B cell (primary cell): Measurements from ENCODE around the gene ZNHIT3. TPM values are rescaled to one million over a fixed set of nuclear protein-coding genes. Genes with fewer than 3 reads are reported as not detected.

Experiments used
- ATAC-seq: fragments of 200-7000 bp; cut with Tn5 transposase; one replicate; pipeline ENCODE4 v1.10.0; 2021; ENCODE audit warnings: low read depth, mild to moderate bottlenecking, moderate number of reproducible peaks, moderate library complexity
- CTCF ChIA-PET: fragments of 350-600 bp; sonication (Branson Sonifier 250); formaldehyde crosslinking; loops from one replicate; lab custom pipeline; 2021; ENCODE audit warnings: antibody characterized with exemption, inconsistent platforms; lab: Charles Lee
- POLR2A ChIA-PET: fragments of 350-600 bp; sonication (Branson Sonifier 250); formaldehyde crosslinking; loops from one replicate; lab custom pipeline; 2021; ENCODE audit warnings: antibody characterized with exemption; lab: Charles Lee
- DNase-seq: peaks from one replicate; pipeline ENCODE4 v3.0.0; 2013
- H2AFZ ChIP-seq: 2 replicates; pipeline ENCODE4 v1.6.1; 2012; ENCODE audit warnings: mild to moderate bottlenecking, low read depth, low read length; ENCODE audit not compliant: insufficient read depth, poor library complexity, severe bottlenecking
- H3K27ac ChIP-seq, 2 donors: 1 replicate in 1 of 2; 2 replicates in 1 of 2; pipeline ENCODE4 v1.5.1; 2012 to 2013; ENCODE audit warnings: low read length in 2 of 2, mild to moderate bottlenecking in 2 of 2, moderate library complexity in 1 of 2
- H3K27me3 ChIP-seq, 4 experiments: fragments of 200-600 bp in 1 of 4; sonication (generic) in 1 of 4; replicated peaks in 1 of 4; 1 replicate in 2 of 4; 2 replicates in 2 of 4; pipeline versions ENCODE4 v1.6.1 to v1.7.0; 2013 to 2016; ENCODE audit warnings: low read length in 3 of 4, mild to moderate bottlenecking in 2 of 4, mixed read lengths in 1 of 4, moderate library complexity in 1 of 4; ENCODE audit not compliant: insufficient read depth in 4 of 4, control insufficient read depth in 3 of 4; ENCODE audit errors: control extremely low read depth in 1 of 4
- H3K36me3 ChIP-seq, 2 experiments: replicated peaks in 1 of 2; 1 replicate in 1 of 2; 2 replicates in 1 of 2; pipeline versions ENCODE4 v1.6.1 to v1.7.1; 2013; ENCODE audit warnings: low read length in 1 of 2; ENCODE audit not compliant: insufficient read depth in 2 of 2, control insufficient read depth in 1 of 2; ENCODE audit errors: control extremely low read depth in 1 of 2, extremely low read depth in 1 of 2
- H3K4me1 ChIP-seq, 2 donors: fragments of 200-600 bp in 1 of 2; sonication (generic) in 1 of 2; 1 replicate in 1 of 2; 2 replicates in 1 of 2; pipeline versions ENCODE4 v1.5.1 to v1.6.1; 2013 to 2017; ENCODE audit warnings: low read length in 2 of 2; ENCODE audit not compliant: control insufficient read depth in 2 of 2, insufficient read depth in 2 of 2
- H3K4me2 ChIP-seq: replicated peaks from 2 replicates; pipeline ENCODE3; 2012; ENCODE audit warnings: mild to moderate bottlenecking, low read depth, low read length; ENCODE audit not compliant: poor library complexity, severe bottlenecking
- H3K4me3 ChIP-seq, 5 experiments: fragments of 200-600 bp in 1 of 5; sonication (generic) in 1 of 5; 1 replicate in 3 of 5; 2 replicates in 2 of 5; pipeline versions ENCODE4 v1.5.1 to v1.7.0; 2011 to 2016; ENCODE audit warnings: low read length in 4 of 5, mild to moderate bottlenecking in 4 of 5, low read depth in 2 of 5, control low read depth in 1 of 5, moderate library complexity in 1 of 5; ENCODE audit not compliant: insufficient read depth in 1 of 5; ENCODE audit errors: control extremely low read depth in 1 of 5, extremely low read depth in 1 of 5
- H3K79me2 ChIP-seq: fragments of 200-600 bp; sonication (generic); one replicate; pipeline ENCODE4 v1.6.0; 2016; ENCODE audit warnings: low read length; ENCODE audit not compliant: control insufficient read depth, insufficient read depth
- H3K9ac ChIP-seq: fragments of 200-600 bp; sonication (generic); 2 replicates; pipeline ENCODE4 v1.6.1; 2017; ENCODE audit warnings: mild to moderate bottlenecking, low read length, moderate library complexity
- H3K9me3 ChIP-seq, 3 donors: one replicate each; pipeline versions ENCODE4 v1.6.1 to v1.7.1; 2013; ENCODE audit warnings: low read length in 2 of 3; ENCODE audit not compliant: control insufficient read depth in 2 of 3, insufficient read depth in 1 of 3; ENCODE audit errors: control extremely low read depth in 1 of 3
- H4K20me1 ChIP-seq: 2 replicates; pipeline ENCODE4 v1.6.0; 2012; ENCODE audit warnings: mild to moderate bottlenecking, low read length; ENCODE audit not compliant: insufficient read depth, control insufficient read depth, poor library complexity, severe bottlenecking
- H3K27ac Mint-ChIP-seq: one replicate; pipeline ENCODE4 v1.8.0; 2021; ENCODE audit warnings: mixed read lengths
- H3K27me3 Mint-ChIP-seq: one replicate; pipeline ENCODE4 v1.8.0; 2021; ENCODE audit warnings: mixed read lengths
- H3K4me1 Mint-ChIP-seq: one replicate; pipeline ENCODE4 v1.8.0; 2021; ENCODE audit warnings: mixed read lengths
- H3K4me3 Mint-ChIP-seq: one replicate; pipeline ENCODE4 v1.8.0; 2021; ENCODE audit warnings: mixed read lengths
- H3K9me3 Mint-ChIP-seq: one replicate; pipeline ENCODE4 v1.8.0; 2022; ENCODE audit warnings: mixed read lengths; ENCODE audit not compliant: insufficient read depth
- EZH2 ChIP-seq: IDR thresholded peaks from 2 replicates; pipeline ENCODE4 v1.6.1; 2012; ENCODE audit warnings: borderline replicate concordance, low read depth, mild to moderate bottlenecking, moderate library complexity, low read length; ENCODE audit not compliant: insufficient read depth, poor library complexity, severe bottlenecking
- WGBS: methylation state at CpG from one replicate; pipeline ENCODE4 v1.1.5; 2013; ENCODE audit warnings: missing lambda C conversion rate; ENCODE audit not compliant: insufficient coverage; 5-methylcytosine and 5-hydroxymethylcytosine counted together
- intact Hi-C: fragments of 100-400 bp; cut with micrococcal nuclease; formaldehyde crosslinking; loops from one replicate; pipeline ENCODE4 v1.10.0; 2022
- polyA plus RNA-seq: library from polyadenylated mRNA; depleted of rRNA; stranded (reverse); fragments of >200 nt; gene quantifications from 2 replicates; pipeline ENCODE4 v1.2.3, GENCODE V29; 2012
- total RNA-seq, 2 donors: library from RNA; stranded (reverse); fragments of 120-200 nt in 1 of 2; gene quantifications; 1 replicate in 1 of 2; 2 replicates in 1 of 2; pipeline versions ENCODE4 v1.2.3 to v1.2.4, GENCODE V29; 2013 to 2022
- TF ChIP-seq, protein P1 (sequence below): fragments of 200-600 bp; IDR thresholded peaks from one replicate; pipeline ENCODE4 v1.8.0; 2022; ENCODE audit warnings: antibody characterized with exemption, mild to moderate bottlenecking

The ZNHIT3 gene
- total and polyA plus RNA-seq, 2 donors (not counting 1 experiment from before 2014, with no cell fraction given): 36.5 to 50.5 TPM

- DNase-seq (peak; percentile 96), ATAC-seq (peak; percentile 68)
- Mint-ChIP-seq H3K27ac (peak within 1 kb of the TSS; percentile 98), H3K4me1 (peaks cover 36% of the 10 kb centered on the region), H3K27me3 (no peaks in the 10 kb centered on the region), H3K4me3 (peak within 1 kb of the TSS; percentile 96), H3K9me3 (no peaks in the 10 kb centered on the region)
- Histone ChIP-seq H2AFZ (peak within 1 kb of the TSS; percentile 89), H3K4me1 (peaks cover 31 to 40% of the 10 kb centered on the region in 2 donors), H3K36me3 (peaks cover under 1 to 9% of the 10 kb centered on the region in 2 experiments), H3K27me3 (no peaks in the 10 kb centered on the region), H3K4me2 (peak within 1 kb of the TSS; percentile 93), H3K27ac (peak within 1 kb of the TSS; percentile 96 to 100), H3K79me2 (peaks cover 75% of the 10 kb centered on the region), H3K9ac (peak within 1 kb of the TSS; percentile 100), H4K20me1 (peaks cover 41% of the 10 kb centered on the region), H3K9me3 (no peaks in the 10 kb centered on the region), H3K4me3 (peak within 1 kb of the TSS; percentile 74 to 94 (median 92))
- ChIA-PET CTCF (interaction anchor here (0.8 to 5.0 kb wide), 3 partner anchors 10 to 59 kb away, joined by 3 to 34 read pairs (median 4); partner anchors contain the start of genes MRM1, MYO19 and PIGW), POLR2A (interaction anchor here (0.6 to 3.5 kb wide), 7 partner anchors 10 to 60 kb away, joined by 3 to 57 read pairs (median 4); partner anchors contain the start of genes MRM1, MYO19, PIGW and ZNHIT3)
- WGBS: under 1% methylated on average over 62 of the region's 71 CpGs
- TF ChIP-seq EZH2: no peak
- TF ChIP-seq, protein P1, sequence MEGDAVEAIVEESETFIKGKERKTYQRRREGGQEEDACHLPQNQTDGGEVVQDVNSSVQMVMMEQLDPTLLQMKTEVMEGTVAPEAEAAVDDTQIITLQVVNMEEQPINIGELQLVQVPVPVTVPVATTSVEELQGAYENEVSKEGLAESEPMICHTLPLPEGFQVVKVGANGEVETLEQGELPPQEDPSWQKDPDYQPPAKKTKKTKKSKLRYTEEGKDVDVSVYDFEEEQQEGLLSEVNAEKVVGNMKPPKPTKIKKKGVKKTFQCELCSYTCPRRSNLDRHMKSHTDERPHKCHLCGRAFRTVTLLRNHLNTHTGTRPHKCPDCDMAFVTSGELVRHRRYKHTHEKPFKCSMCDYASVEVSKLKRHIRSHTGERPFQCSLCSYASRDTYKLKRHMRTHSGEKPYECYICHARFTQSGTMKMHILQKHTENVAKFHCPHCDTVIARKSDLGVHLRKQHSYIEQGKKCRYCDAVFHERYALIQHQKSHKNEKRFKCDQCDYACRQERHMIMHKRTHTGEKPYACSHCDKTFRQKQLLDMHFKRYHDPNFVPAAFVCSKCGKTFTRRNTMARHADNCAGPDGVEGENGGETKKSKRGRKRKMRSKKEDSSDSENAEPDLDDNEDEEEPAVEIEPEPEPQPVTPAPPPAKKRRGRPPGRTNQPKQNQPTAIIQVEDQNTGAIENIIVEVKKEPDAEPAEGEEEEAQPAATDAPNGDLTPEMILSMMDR: no peak
- intact Hi-C loops: loop anchor here (1.0 to 10.0 kb wide), 8 partner anchors 9 to 1200 kb away; partner anchors contain the start of genes AATF, DHRS11, MRM1 and ZNHIT3
Observed at GRCh38 chr17:36544307-36545076, 58.0 kb downstream of the ZNHIT3 start, which contains the start of gene GGNBP2. Gene GGNBP2 (plus strand): TSS chr17:36544919. CDS start chr17:36545725, 806 bp downstream.
